Measurements from ENCODE around the gene KRT17. TPM values are rescaled to one million over a fixed set of nuclear protein-coding genes. Genes with fewer than 3 reads are reported as not detected.
"Not testable (repeated sequence)": the region's sequence is repeated elsewhere in the genome, so short reads cannot be mapped to it uniquely, and the experiment has no call there.

Gene KRT17
- total and polyA plus RNA-seq, 2 donors = 195 to 2,044 TPM

GRCh38 chr17:41593306-41593981, 30.9 kb downstream of the KRT17 start:
- peaks cover 0 to 8% of the 10 kb centered on the region in 2 donors for H3K4me1 ChIP-seq (ENCODE audit: control insufficient read depth in 2 of 2, insufficient read depth in 2 of 2, low read length in 2 of 2)
- H3K27ac ChIP-seq (ENCODE audit: low read depth in 1 of 2, low read length in 1 of 2) = peak overlapping the region in 1 of 2 donors; percentile 62
- peak in 3 of 9 donors; percentile 0 to 10 (median 2) for DNase-seq (ENCODE audit: low read depth in 6 of 9, low spot score in 9 of 9)
- H3K4me3 ChIP-seq (ENCODE audit: low read length in 2 of 2) = no peak overlapping the region
- no peaks in the 10 kb centered on the region for H3K9me3 ChIP-seq (ENCODE audit: control insufficient read depth in 2 of 2, insufficient read depth in 1 of 2, low read length in 1 of 2)
- no peaks in the 10 kb centered on the region for H3K27me3 ChIP-seq (ENCODE audit: control insufficient read depth in 2 of 2, insufficient read depth in 1 of 2, low read length in 1 of 2)
- 82% methylated on average over 8 of the region's 8 CpGs for WGBS
- no peaks in the 10 kb centered on the region for H3K36me3 ChIP-seq (ENCODE audit: control insufficient read depth in 2 of 2, insufficient read depth in 2 of 2, low read length in 1 of 2)

DNA sequence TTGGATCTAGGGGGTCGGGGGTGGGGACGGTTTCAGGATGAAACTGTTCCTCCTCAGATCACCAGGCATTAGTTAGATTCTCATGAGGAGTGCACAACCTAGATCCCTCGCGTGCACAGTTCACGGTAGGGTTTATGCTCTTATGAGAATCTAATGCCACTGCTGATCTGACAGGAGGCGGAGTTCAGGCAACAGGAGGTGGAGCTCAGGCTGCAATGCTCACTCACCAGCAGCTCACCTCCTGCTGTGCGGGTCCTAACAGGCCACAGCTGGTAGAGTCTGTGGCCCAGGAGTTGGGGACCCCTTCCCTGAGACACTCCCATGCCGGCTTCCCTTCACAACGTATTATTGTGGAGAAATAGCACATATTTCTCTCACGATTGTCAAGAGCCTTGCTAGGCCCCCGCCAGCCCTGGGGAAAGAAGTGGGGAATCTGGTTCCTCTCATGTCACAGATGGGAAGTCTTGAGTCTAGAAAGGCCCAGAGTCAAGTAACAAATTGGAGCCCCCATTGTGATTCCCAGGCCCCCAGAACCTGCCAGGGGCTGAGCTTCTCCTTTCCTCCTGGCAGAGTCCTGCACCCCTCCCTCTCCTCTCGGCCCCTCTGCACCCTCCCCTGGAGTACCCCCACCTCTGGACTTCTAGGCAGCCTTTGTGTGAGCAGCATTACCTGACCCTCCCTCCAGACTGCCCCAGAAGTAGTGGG, 31.6 kb downstream of the KRT17 start:
- peak overlapping the region in 1 of 2 donors; percentile 62 for H3K27ac ChIP-seq (ENCODE audit: low read depth in 1 of 2, low read length in 1 of 2)
- H3K4me3 ChIP-seq (ENCODE audit: low read length in 2 of 2) = no peak overlapping the region
- H3K4me1 ChIP-seq (ENCODE audit: control insufficient read depth in 2 of 2, insufficient read depth in 2 of 2, low read length in 2 of 2) = peaks cover 0 to 8% of the 10 kb centered on the region in 2 donors
- H3K36me3 ChIP-seq (ENCODE audit: control insufficient read depth in 2 of 2, insufficient read depth in 2 of 2, low read length in 1 of 2) = no peaks in the 10 kb centered on the region
- no peaks in the 10 kb centered on the region for H3K27me3 ChIP-seq (ENCODE audit: control insufficient read depth in 2 of 2, insufficient read depth in 1 of 2, low read length in 1 of 2)
- H3K9me3 ChIP-seq (ENCODE audit: control insufficient read depth in 2 of 2, insufficient read depth in 1 of 2, low read length in 1 of 2) = no peaks in the 10 kb centered on the region
- no peak for DNase-seq (ENCODE audit: low read depth in 6 of 9, low spot score in 9 of 9)
- 86% methylated on average over 12 of the region's 12 CpGs for WGBS

- H3K27ac ChIP-seq (ENCODE audit: low read depth in 1 of 2, low read length in 1 of 2) = no peak overlapping the region
- no peak overlapping the region for H3K4me3 ChIP-seq (ENCODE audit: low read length in 2 of 2)
- H3K4me1 ChIP-seq (ENCODE audit: control insufficient read depth in 2 of 2, insufficient read depth in 2 of 2, low read length in 2 of 2) = no peaks in the 10 kb centered on the region
- H3K9me3 ChIP-seq (ENCODE audit: control insufficient read depth in 2 of 2, insufficient read depth in 1 of 2, low read length in 1 of 2) = no peaks in the 10 kb centered on the region
- H3K27me3 ChIP-seq (ENCODE audit: control insufficient read depth in 2 of 2, insufficient read depth in 1 of 2, low read length in 1 of 2) = no peaks in the 10 kb centered on the region
- H3K36me3 ChIP-seq (ENCODE audit: control insufficient read depth in 2 of 2, insufficient read depth in 2 of 2, low read length in 1 of 2) = no peaks in the 10 kb centered on the region
- 74% methylated on average over 3 of the region's 3 CpGs for WGBS
- DNase-seq (ENCODE audit: low read depth in 6 of 9, low spot score in 9 of 9) = no peak
These were observed 35.1 kb downstream of the KRT17 start for GRCh38 chr17:41589301-41589700.

GRCh38 chr17:41588126-41588810, 36.1 kb downstream of the KRT17 start:
- DNase-seq (ENCODE audit: low read depth in 6 of 9, low spot score in 9 of 9) = no peak
- H3K4me1 ChIP-seq (ENCODE audit: control insufficient read depth in 2 of 2, insufficient read depth in 2 of 2, low read length in 2 of 2) = no peaks in the 10 kb centered on the region
- no peaks in the 10 kb centered on the region for H3K9me3 ChIP-seq (ENCODE audit: control insufficient read depth in 2 of 2, insufficient read depth in 1 of 2, low read length in 1 of 2)
- H3K27ac ChIP-seq (ENCODE audit: low read depth in 1 of 2, low read length in 1 of 2) = peak overlapping the region in 1 of 2 donors; percentile 71
- H3K36me3 ChIP-seq (ENCODE audit: control insufficient read depth in 2 of 2, insufficient read depth in 2 of 2, low read length in 1 of 2) = no peaks in the 10 kb centered on the region
- H3K4me3 ChIP-seq (ENCODE audit: low read length in 2 of 2) = no peak overlapping the region
- WGBS = 89% methylated on average over 8 of the region's 8 CpGs
- H3K27me3 ChIP-seq (ENCODE audit: control insufficient read depth in 2 of 2, insufficient read depth in 1 of 2, low read length in 1 of 2) = no peaks in the 10 kb centered on the region

DNA sequence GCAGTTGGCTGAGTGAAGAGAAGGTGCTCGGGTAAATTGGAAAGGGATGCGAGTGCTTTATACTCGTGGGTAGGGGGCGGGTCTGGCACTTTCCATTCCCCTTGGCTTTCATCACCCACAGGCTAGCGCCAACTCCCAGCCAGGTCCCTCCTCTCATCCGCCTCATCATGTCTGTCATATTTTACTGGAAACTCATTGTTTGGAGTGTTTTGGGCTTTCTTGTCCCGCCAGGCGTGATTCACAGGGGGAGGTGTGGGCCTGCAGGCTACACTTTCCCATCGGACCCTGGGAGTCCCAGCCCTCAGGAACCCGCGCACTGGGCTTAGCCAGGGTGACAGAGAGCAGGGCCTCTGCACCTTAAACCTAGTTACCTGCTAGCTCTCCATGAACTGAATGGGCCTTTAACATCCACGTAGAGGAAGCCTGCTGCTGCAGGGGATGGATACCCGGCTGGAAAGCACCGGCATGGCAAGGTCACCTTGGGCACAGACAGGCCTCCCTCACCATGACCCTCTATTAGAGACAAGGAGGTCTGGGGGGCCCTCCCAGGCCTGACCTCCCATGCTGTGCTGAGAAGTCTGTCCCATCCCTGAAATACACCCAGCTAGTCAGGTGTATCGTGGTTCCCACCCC, 37.4 kb downstream of the KRT17 start, which contains the start of gene KRT14:
KRT14 (minus strand) TSS at position 33 of the 633 bp plus-strand sequence. CDS start 61 bp downstream, outside the sequence.
- H3K4me1 ChIP-seq (ENCODE audit: control insufficient read depth in 2 of 2, insufficient read depth in 2 of 2, low read length in 2 of 2) = no peaks in the 10 kb centered on the region
- WGBS = 91% methylated on average over 15 of the region's 15 CpGs
- H3K27ac ChIP-seq (ENCODE audit: low read depth in 1 of 2, low read length in 1 of 2) = peak within 1 kb of the TSS; percentile 53 to 60
- no peaks in the 10 kb centered on the region for H3K36me3 ChIP-seq (ENCODE audit: control insufficient read depth in 2 of 2, insufficient read depth in 2 of 2, low read length in 1 of 2)
- H3K27me3 ChIP-seq (ENCODE audit: control insufficient read depth in 2 of 2, insufficient read depth in 1 of 2, low read length in 1 of 2) = no peaks in the 10 kb centered on the region
- H3K4me3 ChIP-seq (ENCODE audit: low read length in 2 of 2) = no peak within 1 kb of the TSS
- H3K9me3 ChIP-seq (ENCODE audit: control insufficient read depth in 2 of 2, insufficient read depth in 1 of 2, low read length in 1 of 2) = no peaks in the 10 kb centered on the region
- DNase-seq (ENCODE audit: low read depth in 6 of 9, low spot score in 9 of 9) = no peak

- Histone ChIP-seq H3K4me3 (ENCODE audit: low read length in 2 of 2) (no peak overlapping the region), H3K27me3 (ENCODE audit: control insufficient read depth in 2 of 2, insufficient read depth in 1 of 2, low read length in 1 of 2) (no peaks in the 10 kb centered on the region), H3K36me3 (ENCODE audit: control insufficient read depth in 2 of 2, insufficient read depth in 2 of 2, low read length in 1 of 2) (no peaks in the 10 kb centered on the region), H3K4me1 (ENCODE audit: control insufficient read depth in 2 of 2, insufficient read depth in 2 of 2, low read length in 2 of 2) (no peaks in the 10 kb centered on the region), H3K27ac (ENCODE audit: low read depth in 1 of 2, low read length in 1 of 2) (no peak overlapping the region), H3K9me3 (ENCODE audit: control insufficient read depth in 2 of 2, insufficient read depth in 1 of 2, low read length in 1 of 2) (no peaks in the 10 kb centered on the region)
- no peak for DNase-seq (ENCODE audit: low read depth in 6 of 9, low spot score in 9 of 9)
- WGBS = 90% methylated on average over 5 of the region's 5 CpGs
These were observed 38.9 kb downstream of the KRT17 start for GRCh38 chr17:41585301-41586056.

GRCh38 chr17:41584331-41584927, 39.9 kb downstream of the KRT17 start:
- WGBS = 89% methylated on average over 8 of the region's 8 CpGs
- not testable (repeated sequence) for H3K4me3 ChIP-seq (ENCODE audit: low read length in 2 of 2); H3K9me3 ChIP-seq (ENCODE audit: control insufficient read depth in 2 of 2, insufficient read depth in 1 of 2, low read length in 1 of 2); H3K27ac ChIP-seq (ENCODE audit: low read depth in 1 of 2, low read length in 1 of 2); DNase-seq (ENCODE audit: low read depth in 6 of 9, low spot score in 9 of 9); H3K4me1 ChIP-seq (ENCODE audit: control insufficient read depth in 2 of 2, insufficient read depth in 2 of 2, low read length in 2 of 2); H3K27me3 ChIP-seq (ENCODE audit: control insufficient read depth in 2 of 2, insufficient read depth in 1 of 2, low read length in 1 of 2); H3K36me3 ChIP-seq (ENCODE audit: control insufficient read depth in 2 of 2, insufficient read depth in 2 of 2, low read length in 1 of 2)
